Hematopoietic multipotent progenitor cell (in vitro differentiated cells): ENCODE data around the gene TSPO. TPM values are rescaled to one million over a fixed set of nuclear protein-coding genes. Genes with fewer than 3 reads are reported as not detected.
"Not testable (repeated sequence)": the region's sequence is repeated elsewhere in the genome, so short reads cannot be mapped to it uniquely, and the experiment has no call there.

Experiments used
- DNase-seq, 3 donors: peaks; one replicate each; pipeline ENCODE4 v3.0.0-alpha.2; 2011 to 2015; ENCODE audit warnings: low read depth in 2 of 3, low spot score in 2 of 3
- total RNA-seq: library from RNA; depleted of rRNA; stranded (reverse); fragments of >200 nt; gene quantifications from one replicate; pipeline ENCODE4 v1.2.3, GENCODE V29; 2012

TSPO gene
- 162 TPM for total RNA-seq

- DNase-seq: no peak
These were observed at the start of gene TSPO for GRCh38 chr22:43151251-43152002. Gene TSPO, plus strand, starts transcription at chr22:43151559. Its CDS starts 7,680 bp downstream, at chr22:43159239.

- DNase-seq: not testable (repeated sequence)
These were observed 47.2 kb upstream of the TSPO start for GRCh38 chr22:43104056-43104625.

GRCh38 chr22:43104950-43105349 lies 46.4 kb upstream of the TSPO start:
- not testable (repeated sequence) for DNase-seq

- DNase-seq: no peak
These were observed 45.1 kb upstream of the TSPO start for GRCh38 chr22:43106302-43106701.

- no peak for DNase-seq
These were observed 41.8 kb upstream of the TSPO start for GRCh38 chr22:43109511-43109910.

- DNase-seq: peak in 1 of 3 donors; percentile 3
These were observed 41.4 kb upstream of the TSPO start for GRCh38 chr22:43109921-43110443.

GRCh38 chr22:43110444-43110926 lies 40.9 kb upstream of the TSPO start, which contains the start of gene BIK:
Gene BIK, plus strand, starts transcription at chr22:43110750. Its CDS starts 13,273 bp downstream, at chr22:43124023.
- peak; percentile 10 to 56 (median 53) for DNase-seq

GRCh38 chr22:43110927-43111623 lies 40.3 kb upstream of the TSPO start:
- peak; percentile 19 to 34 (median 25) for DNase-seq

GRCh38 chr22:43113526-43114251 lies 37.7 kb upstream of the TSPO start:
- DNase-seq: no peak

- no peak for DNase-seq
These were observed 36.4 kb upstream of the TSPO start for GRCh38 chr22:43114958-43115357.

- no peak for DNase-seq
These were observed 34.4 kb upstream of the TSPO start for GRCh38 chr22:43116932-43117331.

GRCh38 chr22:43118024-43118849 lies 33.1 kb upstream of the TSPO start:
- no peak for DNase-seq

GRCh38 chr22:43118953-43119458 lies 32.4 kb upstream of the TSPO start:
- no peak for DNase-seq

- no peak for DNase-seq
These were observed 24.7 kb upstream of the TSPO start for GRCh38 chr22:43126501-43127165.

- DNase-seq: no peak
These were observed 24.0 kb upstream of the TSPO start for GRCh38 chr22:43127166-43127908.

- peak in 1 of 3 donors; percentile 39 for DNase-seq
These were observed 23.2 kb upstream of the TSPO start for GRCh38 chr22:43128116-43128515.

GRCh38 chr22:43128928-43129424 lies 22.4 kb upstream of the TSPO start:
- no peak for DNase-seq
